Suppressor macrophage treated with lipopolysaccharide for 4 hours (primary cell): ENCODE results near the gene LEUTX.
"Not testable (repeated sequence)": the region's sequence is repeated elsewhere in the genome, so short reads cannot be mapped to it uniquely, and the experiment has no call there.

Source experiments
- DNase-seq: peaks from one replicate; pipeline ENCODE4 v3.0.0-alpha.2; 2020

The LEUTX gene

GRCh38 chr19:39778763-39779162 is at the start of gene LEUTX:
TSS of gene LEUTX (plus strand) at chr19:39778854. CDS start at chr19:39778921, 67 bp downstream.
- no peak for DNase-seq

GRCh38 chr19:39729594-39729993 is 49.1 kb upstream of the LEUTX start:
- no peak for DNase-seq

GRCh38 chr19:39731685-39732084 is 47.0 kb upstream of the LEUTX start:
- no peak for DNase-seq

GRCh38 chr19:39733841-39734240 is 44.8 kb upstream of the LEUTX start:
- DNase-seq, result no peak

GRCh38 chr19:39735688-39736087 is 43.0 kb upstream of the LEUTX start:
- no peak for DNase-seq

GRCh38 chr19:39736088-39736487 is 42.6 kb upstream of the LEUTX start:
- no peak for DNase-seq

GRCh38 chr19:39737351-39737750 is 41.3 kb upstream of the LEUTX start:
- no peak for DNase-seq

- no peak for DNase-seq
These were observed 40.8 kb upstream of the LEUTX start, which contains the start of gene CLC for GRCh38 chr19:39737891-39738290. TSS of gene CLC (minus strand) at chr19:39738029. CDS start at chr19:39737952, 77 bp downstream.

GRCh38 chr19:39738814-39739213 is 39.8 kb upstream of the LEUTX start:
- DNase-seq, result peak; percentile 54

GRCh38 chr19:39740395-39740794 is 38.3 kb upstream of the LEUTX start:
- peak; percentile 16 for DNase-seq

GRCh38 chr19:39745643-39746042 is 33.0 kb upstream of the LEUTX start:
- DNase-seq, result peak; percentile 37

- DNase-seq, result no peak
These were observed 31.7 kb upstream of the LEUTX start for GRCh38 chr19:39746836-39747529.

GRCh38 chr19:39749981-39750380 is 28.7 kb upstream of the LEUTX start:
- DNase-seq, result no peak

- DNase-seq, result no peak
These were observed 26.3 kb upstream of the LEUTX start for GRCh38 chr19:39752390-39752789.

GRCh38 chr19:39752795-39753194 is 25.9 kb upstream of the LEUTX start:
- DNase-seq, result no peak

- DNase-seq, result no peak
These were observed 24.1 kb upstream of the LEUTX start for GRCh38 chr19:39754544-39754943.

GRCh38 chr19:39754971-39755370 is 23.7 kb upstream of the LEUTX start:
- no peak for DNase-seq

GRCh38 chr19:39759457-39760184 is 19.0 kb upstream of the LEUTX start:
- DNase-seq, result no peak

GRCh38 chr19:39761851-39762250 is 16.8 kb upstream of the LEUTX start:
- DNase-seq, result not testable (repeated sequence)

- peak; percentile 73 for DNase-seq
These were observed 13.3 kb upstream of the LEUTX start for GRCh38 chr19:39765091-39766076.

GRCh38 chr19:39768334-39768733 is 10.3 kb upstream of the LEUTX start:
- DNase-seq, result no peak

- no peak for DNase-seq
These were observed 9.9 kb upstream of the LEUTX start for GRCh38 chr19:39768786-39769185.

- DNase-seq, result no peak
These were observed 2.2 kb downstream of the LEUTX start for GRCh38 chr19:39780894-39781293.
